Hematopoietic multipotent progenitor cell treated with erythropoietin and hydrocortisone succinate and interleukin-3 and kit ligand, for 6 days (in vitro differentiated cells): Measurements from ENCODE around the gene CIRBP.

ENCODE experiments used
- DNase-seq: peaks from one replicate; pipeline ENCODE4 v3.0.0-alpha.2; 2015

Gene CIRBP

DNA sequence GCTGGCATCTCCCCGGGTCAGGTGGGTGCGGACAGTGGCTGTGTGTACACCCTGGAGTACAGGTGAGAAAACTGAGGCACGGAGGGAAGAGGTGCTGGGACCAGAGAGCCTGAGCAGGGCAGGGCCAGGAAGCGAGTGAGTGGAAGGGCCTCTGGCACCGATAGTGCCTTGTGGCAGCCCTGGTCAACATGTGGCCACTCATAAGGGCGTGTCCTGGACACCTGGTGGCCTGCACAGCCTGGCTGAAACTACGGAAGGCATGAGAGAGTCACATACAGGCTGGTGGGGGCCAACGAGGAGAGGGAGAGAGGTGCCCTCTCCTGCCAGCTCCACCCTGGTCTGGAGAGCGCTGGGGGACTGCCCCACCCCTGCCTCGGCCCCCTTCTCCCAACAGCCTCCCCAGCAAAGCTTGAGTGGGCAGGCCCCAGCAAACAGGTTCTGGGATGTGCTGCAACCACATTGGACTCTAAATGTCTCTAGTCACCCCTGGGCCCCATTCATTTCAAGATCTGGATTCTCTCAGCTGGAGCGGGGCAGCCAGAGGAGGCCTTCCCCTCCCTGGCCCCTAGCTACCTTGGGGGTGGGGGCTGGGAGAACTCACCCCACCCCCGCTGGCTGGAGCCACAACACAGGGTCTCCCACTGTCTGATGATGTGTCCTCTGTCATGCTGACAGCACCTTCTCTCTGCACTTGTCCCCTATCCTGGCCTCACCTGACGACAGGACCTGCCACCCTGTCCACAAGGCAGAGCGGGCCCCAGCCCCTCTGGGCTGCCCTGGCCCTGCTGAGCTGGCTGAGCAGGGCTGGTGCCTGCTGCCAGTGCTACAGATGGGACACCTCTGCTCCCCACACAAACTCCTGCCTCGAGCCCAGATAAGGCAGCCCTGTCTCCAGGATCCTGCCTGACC is 37.1 kb upstream of the CIRBP start:
- peak; percentile 46 for DNase-seq

DNA sequence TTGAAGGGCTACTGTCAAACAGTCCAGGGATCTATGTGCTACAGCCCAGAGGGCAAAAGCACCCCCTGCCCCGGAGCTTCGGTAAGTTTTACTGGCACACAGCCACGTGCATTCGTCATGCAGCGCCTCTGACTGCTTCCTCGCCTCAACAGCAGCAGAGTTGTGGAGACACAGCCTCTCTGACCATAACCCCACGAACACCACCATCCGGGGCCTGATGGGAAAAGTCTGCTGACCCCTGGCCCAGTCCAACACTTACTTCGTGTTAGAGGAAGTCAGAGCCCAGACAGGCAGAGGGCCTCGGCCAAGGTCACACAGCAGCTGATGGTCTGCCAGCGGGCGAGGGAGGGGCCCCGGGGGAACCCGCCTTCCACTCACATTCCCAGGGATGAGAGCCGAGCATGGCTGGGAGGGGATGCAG is 36.5 kb upstream of the CIRBP start:
- DNase-seq: no peak

GRCh38 chr19:1233115-1233667 is 35.9 kb upstream of the CIRBP start:
- DNase-seq: no peak

- DNase-seq: no peak
Observed at GRCh38 chr19:1234051-1234954, 34.8 kb upstream of the CIRBP start.

- no peak for DNase-seq
Observed at GRCh38 chr19:1234955-1235380, 34.2 kb upstream of the CIRBP start.

DNA sequence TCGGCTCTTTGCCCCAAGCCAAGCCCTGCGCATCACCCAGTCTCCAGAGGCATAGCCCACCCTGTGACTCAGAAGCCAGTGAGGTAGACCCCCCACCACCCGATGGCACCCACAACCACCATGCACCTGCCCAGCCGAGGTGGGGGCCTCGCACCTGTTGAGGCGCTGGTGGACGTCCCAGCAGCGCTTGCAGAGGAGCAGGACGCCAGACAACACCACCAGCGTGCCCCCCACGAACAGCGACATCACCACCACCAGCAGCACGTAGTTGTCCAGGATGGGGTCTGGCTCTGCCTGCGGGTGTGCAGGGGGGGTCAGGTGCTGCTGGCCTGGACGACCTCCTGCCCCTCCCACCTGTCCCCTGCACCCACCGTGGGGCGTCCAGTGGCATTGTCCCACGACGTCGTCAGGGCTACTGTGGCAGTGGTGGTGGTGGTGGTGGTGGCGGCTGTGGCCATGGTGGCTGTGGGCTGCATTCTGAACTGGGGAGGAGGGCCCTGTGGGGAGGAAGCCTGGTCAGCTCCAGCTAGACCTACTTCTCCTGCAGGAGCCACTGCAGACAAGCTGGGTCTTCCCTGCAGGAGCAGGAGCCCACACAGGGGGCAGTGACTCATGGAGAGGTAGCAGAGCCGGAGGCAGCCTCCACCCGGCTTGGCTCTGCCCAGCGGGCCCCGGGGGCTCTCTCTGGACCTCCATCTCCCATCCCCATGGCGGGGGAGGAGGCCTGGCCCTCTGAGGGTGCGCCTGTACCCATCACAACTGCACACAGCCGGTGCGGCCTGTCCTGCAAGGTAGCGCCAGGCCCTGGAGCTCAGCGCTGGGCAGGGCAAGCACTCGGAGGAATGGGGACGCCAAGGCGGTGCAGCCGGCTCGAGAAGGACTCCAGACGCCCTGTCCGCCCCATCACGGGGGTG is 33.2 kb upstream of the CIRBP start:
- DNase-seq: no peak

DNA sequence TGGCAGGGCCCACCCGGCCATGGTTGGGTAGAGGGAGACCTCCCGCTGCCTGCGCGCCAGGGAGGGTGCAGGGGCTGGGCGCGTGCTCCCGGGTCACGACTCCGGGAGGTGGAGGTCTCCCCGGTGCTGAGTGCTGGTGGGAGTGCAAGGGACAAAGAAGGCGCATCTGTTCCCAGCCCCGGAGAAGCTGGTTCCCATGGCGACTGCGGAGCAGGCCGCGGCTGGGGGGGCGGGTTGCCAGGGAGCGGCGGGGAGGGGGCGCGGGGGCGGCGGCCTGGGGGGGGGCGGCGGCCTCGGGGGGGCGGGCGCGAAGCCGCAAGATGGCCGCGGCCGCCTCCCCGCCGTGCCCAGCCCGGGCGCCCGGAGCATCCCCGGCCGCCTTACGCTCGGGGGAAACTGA is 32.6 kb upstream of the CIRBP start:
- no peak for DNase-seq

DNA sequence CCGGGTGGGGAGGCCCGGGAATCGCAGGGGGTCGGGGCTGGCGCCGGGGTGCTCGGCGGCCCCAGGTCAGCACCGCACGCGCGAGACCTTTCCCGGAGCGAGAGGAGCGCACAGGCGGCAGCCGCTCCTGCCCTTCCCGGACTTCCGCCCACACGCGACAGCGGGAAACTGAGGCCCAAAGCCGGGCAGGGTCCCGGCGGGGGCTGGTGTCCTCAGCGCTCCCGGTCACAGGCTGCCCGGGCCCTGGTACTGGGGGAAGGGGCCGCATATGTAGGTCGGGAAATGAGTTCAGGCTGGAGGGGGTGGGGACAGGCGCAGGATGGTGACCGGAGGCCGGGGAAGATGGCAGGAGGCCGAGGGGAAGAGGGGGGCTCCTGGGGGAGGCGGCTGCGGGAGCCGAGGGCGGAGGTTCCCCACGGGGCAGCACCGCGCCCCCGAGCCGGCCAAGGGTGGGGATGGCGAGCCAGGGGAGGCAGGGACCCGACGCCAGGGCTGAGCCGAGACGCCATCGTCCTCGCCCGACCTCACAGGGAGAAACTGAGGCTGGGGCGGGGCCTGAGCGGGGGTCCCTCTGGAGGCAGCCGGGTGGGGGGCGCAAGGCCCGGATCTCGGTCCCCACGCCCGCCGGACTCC is 32.0 kb upstream of the CIRBP start:
- no peak for DNase-seq

- peak; percentile 53 for DNase-seq
Observed at GRCh38 chr19:1237754-1238368, 31.3 kb upstream of the CIRBP start, which contains the start of gene CBARP. TSS of gene CBARP (minus strand) at chr19:1238005. CDS start at chr19:1236100, 1,905 bp downstream.

DNA sequence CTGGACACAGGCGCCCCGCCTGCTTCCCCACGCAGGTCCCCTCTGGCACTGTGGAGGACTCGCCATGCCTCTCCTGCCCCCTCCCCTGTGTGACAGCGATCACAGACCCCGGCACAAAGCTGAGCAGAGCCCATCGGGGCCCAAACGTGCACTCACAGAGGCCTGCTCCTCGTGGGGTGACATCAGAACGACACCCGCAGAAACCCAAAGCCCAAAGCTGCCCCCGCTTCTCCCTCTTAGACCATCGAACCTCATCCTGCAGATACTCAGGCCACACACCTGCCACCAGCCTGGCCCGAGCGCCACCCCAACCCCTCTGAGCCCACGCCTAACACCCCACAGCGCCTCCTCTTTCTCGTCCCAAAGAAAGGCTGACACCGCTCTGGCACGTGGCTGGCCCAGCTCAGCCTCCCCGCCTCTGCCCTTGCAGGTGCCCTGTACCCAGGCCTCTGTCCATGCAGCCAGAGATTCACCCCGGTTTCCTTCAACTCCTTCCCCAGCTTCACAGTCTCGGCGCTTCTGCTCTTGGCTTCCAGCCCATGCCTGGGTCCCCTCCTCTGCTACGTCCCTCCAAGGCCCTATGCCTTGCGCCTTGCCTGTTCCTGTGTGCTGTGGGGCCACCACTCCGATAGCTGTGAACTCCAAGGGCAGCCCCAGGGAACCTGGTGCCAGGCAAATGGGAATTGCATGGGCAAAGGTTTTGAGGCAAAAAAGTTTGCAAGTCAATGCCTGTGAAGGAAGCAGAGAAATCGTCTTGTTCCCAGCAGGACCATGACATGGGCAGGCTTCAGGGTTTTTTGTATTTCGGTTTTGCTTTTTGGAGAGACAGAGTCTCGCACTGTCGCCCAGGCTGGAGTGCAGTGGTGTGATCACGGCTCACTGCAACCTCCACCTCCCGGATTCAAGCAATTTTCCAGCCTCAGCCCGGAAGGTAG is 30.5 kb upstream of the CIRBP start:
- DNase-seq: no peak

DNA sequence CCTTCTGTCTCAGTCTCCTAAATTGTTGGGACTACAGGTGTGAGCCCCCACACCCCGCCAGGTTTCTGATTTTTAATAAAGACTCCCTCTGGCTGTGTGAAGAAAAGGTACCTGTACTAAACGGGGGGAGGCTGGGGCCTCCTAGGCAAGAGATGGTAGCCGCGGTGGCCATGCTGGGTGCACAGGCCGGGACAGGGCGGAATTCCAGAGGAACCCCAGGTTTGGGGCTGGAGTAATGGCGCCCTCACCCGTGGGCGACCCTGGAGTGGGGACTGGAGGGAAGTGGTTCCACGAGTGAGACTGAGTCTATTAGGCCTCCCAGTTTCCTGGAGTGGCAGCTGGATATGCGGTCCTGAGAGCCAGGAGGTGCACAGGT is 29.7 kb upstream of the CIRBP start:
- DNase-seq: no peak

DNA sequence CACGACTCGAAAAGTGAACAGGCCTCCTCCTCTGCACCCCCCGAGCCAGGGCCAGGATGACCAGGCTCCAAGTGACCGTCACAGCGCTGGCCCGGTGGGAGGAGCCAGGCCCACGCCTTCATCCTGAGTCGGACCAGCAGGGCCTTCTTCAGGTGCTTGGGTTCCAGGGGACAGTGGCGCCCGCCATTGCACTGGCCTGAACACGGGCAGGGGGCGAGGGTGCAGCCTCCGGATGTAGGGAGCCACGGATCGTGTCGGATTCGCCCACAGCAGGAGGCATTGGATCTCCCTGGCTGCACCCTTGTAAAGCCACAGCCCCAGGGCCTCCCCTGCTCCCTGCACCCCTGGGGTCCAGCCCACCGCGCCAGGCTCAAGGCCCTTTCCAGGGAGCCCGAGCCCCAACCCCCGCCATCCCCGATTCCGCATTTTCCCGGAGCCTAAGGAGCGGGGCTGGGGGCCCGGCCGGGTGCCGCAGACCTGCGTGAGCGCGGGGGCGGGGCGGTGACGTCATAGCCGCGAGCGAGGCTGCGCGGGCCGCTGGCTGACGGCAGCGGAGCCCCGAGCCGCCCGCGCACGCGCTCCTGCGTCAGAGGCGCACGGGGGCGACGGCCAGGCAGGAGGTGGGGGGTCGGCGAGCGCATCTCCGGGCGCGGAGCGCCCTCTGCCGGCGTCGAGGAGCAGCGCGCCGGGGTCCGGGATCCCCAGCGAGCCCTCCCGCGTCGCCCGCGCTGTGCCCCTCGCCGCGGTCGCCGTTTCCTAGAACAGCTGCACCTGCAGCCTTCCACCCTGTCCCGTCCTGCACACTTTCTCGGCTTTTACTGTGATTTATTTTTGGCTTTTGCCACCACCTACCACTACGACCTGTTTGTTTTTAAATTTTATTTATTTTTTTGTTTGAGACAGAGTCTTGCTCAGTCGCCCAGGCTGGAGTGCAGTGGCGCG is 29.1 kb upstream of the CIRBP start:
- peak; percentile 92 for DNase-seq

DNA sequence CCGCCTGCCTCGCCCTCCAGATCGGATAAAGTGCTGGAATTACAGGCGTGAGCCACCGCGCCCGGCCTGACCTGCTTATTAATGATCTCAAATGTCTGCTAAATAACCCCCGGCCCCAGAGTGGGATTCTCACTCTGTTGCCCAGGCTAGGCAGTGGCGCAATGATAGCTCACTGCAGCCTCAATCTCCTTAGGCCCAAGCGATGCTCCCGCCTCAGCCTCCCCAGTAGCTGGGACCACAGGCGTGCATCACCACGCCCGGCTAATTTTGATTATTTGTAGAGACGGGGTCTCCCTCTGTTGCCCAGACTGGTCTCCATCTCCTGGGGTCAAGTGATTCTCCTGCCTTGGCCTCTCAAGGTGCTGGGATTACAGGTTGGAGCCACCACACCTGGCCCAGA is 28.2 kb upstream of the CIRBP start:
- no peak for DNase-seq

DNA sequence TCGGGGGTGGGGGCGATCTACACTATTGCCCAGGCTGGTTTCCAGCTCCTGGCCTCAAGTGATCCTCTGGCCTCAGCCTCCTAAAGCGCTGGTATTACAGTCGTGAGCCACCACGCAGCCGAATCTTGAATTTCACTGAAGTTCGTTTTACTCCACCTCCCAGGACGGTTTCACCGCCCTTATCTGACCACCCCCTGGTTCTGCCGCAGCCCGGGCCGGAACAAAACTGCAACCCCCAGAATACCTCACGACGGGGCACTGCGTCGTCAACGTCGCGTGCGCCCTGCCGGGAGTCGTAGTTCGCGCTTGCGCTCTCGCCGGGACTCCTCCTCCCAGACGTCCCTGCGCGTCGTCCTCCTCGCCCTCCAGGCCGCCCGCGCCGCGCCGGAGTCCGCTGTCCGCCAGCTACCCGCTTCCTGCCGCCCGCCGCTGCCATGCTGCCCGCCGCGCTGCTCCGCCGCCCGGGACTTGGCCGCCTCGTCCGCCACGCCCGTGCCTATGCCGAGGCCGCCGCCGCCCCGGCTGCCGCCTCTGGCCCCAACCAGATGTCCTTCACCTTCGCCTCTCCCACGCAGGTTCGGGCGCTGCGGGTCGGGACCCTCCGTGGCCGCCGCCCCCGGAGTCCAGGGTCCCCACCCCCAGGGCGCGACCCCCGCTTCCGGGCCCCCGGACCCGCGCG is 27.6 kb upstream of the CIRBP start, which contains the start of gene ATP5F1D:
Gene ATP5F1D (plus strand): TSS at position 335 of the 679 bp plus-strand sequence. CDS start 100 bp downstream, at position 435.
- peak; percentile 98 for DNase-seq

GRCh38 chr19:1243768-1244692 is 25.1 kb upstream of the CIRBP start:
- DNase-seq: peak; percentile 94

DNA sequence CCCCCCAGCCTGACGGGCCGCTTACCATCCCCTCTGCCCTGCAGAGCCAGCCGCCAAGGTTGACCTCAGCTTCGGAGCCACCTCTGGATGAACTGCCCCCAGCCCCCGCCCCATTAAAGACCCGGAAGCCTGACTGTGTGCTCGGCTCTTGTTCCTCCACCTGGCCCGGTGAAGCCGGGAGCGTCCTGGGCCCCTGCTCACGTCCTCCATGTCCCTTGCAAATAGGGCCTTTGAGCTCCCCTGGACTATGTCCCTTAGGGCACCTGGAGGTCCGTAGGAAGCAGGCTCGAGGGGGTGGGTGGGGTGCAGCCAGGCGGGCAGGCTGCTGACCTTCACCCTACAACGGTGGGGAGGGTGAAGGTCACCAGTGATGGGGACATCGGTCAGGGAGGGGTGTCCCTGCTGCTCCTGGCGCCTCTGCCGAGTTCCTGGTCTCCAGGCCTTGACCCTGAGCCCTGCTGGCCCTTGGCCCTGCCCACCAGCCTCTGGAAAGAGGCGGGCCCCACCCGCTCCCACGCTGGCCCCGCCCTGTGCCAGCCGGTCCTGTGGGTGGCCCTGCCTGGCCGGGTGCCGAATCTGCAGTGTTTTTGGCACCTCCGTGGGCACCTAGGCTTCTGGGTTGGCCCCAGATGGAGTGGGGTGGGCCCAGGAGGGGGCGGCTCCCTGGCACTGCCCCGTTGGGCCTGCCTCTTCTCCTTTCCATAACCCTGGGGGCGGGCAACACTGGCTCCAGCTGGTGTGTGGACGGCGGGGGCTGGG is 24.3 kb upstream of the CIRBP start:
- DNase-seq: peak; percentile 68
